ENCODE results near the gene DNA2.

DNA sequence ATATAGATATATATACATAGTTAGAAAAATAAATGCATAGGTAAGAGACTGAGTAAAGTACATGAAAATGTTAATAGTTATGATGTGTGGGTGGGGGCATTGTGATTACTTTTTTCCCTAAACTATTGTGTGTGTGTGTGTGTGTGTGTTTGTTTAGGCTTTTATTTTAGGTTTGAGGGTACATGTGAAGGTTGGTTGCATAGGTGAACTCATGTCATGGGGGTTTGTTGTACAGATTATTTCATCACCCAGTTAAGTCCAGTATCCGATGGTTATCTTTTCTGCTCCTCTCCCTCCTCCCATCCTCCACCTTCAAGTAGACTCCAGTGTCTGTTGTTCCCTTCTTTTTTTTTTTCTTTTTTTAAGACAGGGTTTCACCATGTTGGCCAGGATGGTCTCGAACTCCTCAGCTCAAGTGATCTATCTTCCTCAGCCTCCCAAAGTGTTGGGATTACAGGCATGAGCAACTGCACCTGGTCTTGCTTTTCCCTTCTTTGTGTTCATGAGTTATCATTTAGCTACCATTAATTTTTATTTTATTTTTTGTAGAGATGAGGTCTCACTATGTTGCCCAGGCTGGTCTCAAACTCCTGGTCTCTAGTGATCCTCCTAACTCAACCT is 62.8 kb downstream of the DNA2 start:
- TF ChIP-seq REST (IDR thresholded peaks at IDR 0.05; ENCODE audit: insufficient read depth in 1 of 2, low read depth in 2 of 2, low read length in 2 of 2), result no peak
- TF ChIP-seq TAF1 (IDR thresholded peaks at IDR 0.05; ENCODE audit: borderline replicate concordance, insufficient read depth, low read length), result no peak
- TF ChIP-seq SIN3A (IDR thresholded peaks at IDR 0.05; ENCODE audit: borderline replicate concordance, insufficient read depth, low read length), result no peak
- TF ChIP-seq POLR2AphosphoS5 (IDR thresholded peaks at IDR 0.05; ENCODE audit: low read depth, low read length), result no peak
